GM12878 (cell line): Measurements from ENCODE around the gene SPA17. TPM values are rescaled to one million over a fixed set of nuclear protein-coding genes. Genes with fewer than 3 reads are reported as not detected.

Experiments
- CHD1 ChIP-seq: IDR thresholded peaks from 2 replicates; pipeline ENCODE4 v1.6.1; 2012; ENCODE audit warnings: low read depth, low read length, improper control_type of control experiment
- EED ChIP-seq: sonication (generic); IDR thresholded peaks from 2 replicates; pipeline ENCODE4 v1.6.1; 2016; ENCODE audit warnings: antibody characterized with exemption, low read depth
- ETV6 ChIP-seq, 2 experiments: fragments of 450-650 bp in 1 of 2; IDR thresholded peaks in 1 of 2; conservative IDR thresholded peaks in 1 of 2; 2 replicates each; pipeline ENCODE4 v1.6.1; 2014; ENCODE audit warnings: antibody characterized with exemption in 1 of 2, borderline replicate concordance in 1 of 2, low read depth in 1 of 2, mild to moderate bottlenecking in 1 of 2, moderate library complexity in 1 of 2
- GATAD2B ChIP-seq: fragments of 450-650 bp; conservative IDR thresholded peaks from 2 replicates; pipeline ENCODE4 v1.6.1; 2017; ENCODE audit warnings: low read depth, mild to moderate bottlenecking, moderate library complexity
- IKZF2 ChIP-seq, 2 experiments: fragments of 450-650 bp; IDR thresholded peaks; 2 replicates each; pipeline ENCODE4 v1.6.1; 2017; ENCODE audit warnings: mild to moderate bottlenecking in 2 of 2, moderate library complexity in 2 of 2
- JUND ChIP-seq: IDR thresholded peaks from 2 replicates; pipeline ENCODE4 v1.6.1; 2012; ENCODE audit warnings: low read depth, mild to moderate bottlenecking, low read length, improper control_type of control experiment, moderate library complexity
- KAT2A ChIP-seq: conservative IDR thresholded peaks from 2 replicates; pipeline ENCODE4 v1.6.1; 2011; ENCODE audit warnings: low read depth, low read length; ENCODE audit not compliant: control insufficient read depth
- MTA2 ChIP-seq: fragments of 450-650 bp; IDR thresholded peaks from 2 replicates; pipeline ENCODE4 v1.6.1; 2016; ENCODE audit warnings: low read depth, mild to moderate bottlenecking, moderate library complexity
- NKRF ChIP-seq: fragments of 450-650 bp; conservative IDR thresholded peaks from 2 replicates; pipeline ENCODE4 v1.6.1; 2017; ENCODE audit warnings: mild to moderate bottlenecking, moderate library complexity
- NR2C2 ChIP-seq: IDR thresholded peaks from 2 replicates; pipeline ENCODE4 v1.6.1; 2011; ENCODE audit warnings: borderline replicate concordance, low read depth; ENCODE audit not compliant: control insufficient read depth, insufficient read length
- NR2F1 ChIP-seq: fragments of 450-650 bp; conservative IDR thresholded peaks from 2 replicates; pipeline ENCODE4 v1.6.1; 2017; ENCODE audit warnings: mild to moderate bottlenecking
- PKNOX1 ChIP-seq: fragments of 450-650 bp; IDR thresholded peaks from 2 replicates; pipeline ENCODE4 v1.6.1; 2016; ENCODE audit warnings: mild to moderate bottlenecking
- POLR2AphosphoS2 ChIP-seq: IDR thresholded peaks from 2 replicates; pipeline ENCODE4 v1.6.1; 2011; ENCODE audit warnings: low read depth, mild to moderate bottlenecking, low read length, improper control_type of control experiment, moderate library complexity
- RAD21 ChIP-seq: IDR thresholded peaks from 2 replicates; pipeline ENCODE4 v1.6.1; 2011; ENCODE audit warnings: mild to moderate bottlenecking, low read depth, low read length, moderate library complexity; ENCODE audit not compliant: insufficient read depth
- SIN3A ChIP-seq: IDR thresholded peaks from 2 replicates; pipeline ENCODE4 v1.6.1; 2012; ENCODE audit warnings: low read depth, low read length, improper control_type of control experiment
- STAT1 ChIP-seq: fragments of 450-650 bp; conservative IDR thresholded peaks from 2 replicates; pipeline ENCODE4 v1.6.1; 2014; ENCODE audit warnings: antibody characterized with exemption, mild to moderate bottlenecking
- ZNF207 ChIP-seq: fragments of 450-650 bp; IDR thresholded peaks from 2 replicates; pipeline ENCODE4 v1.6.1; 2014; ENCODE audit warnings: antibody characterized with exemption, mild to moderate bottlenecking, borderline replicate concordance
- ZNF24 ChIP-seq: fragments of 450-650 bp; IDR thresholded peaks from 2 replicates; pipeline ENCODE4 v1.6.1; 2017; ENCODE audit warnings: antibody characterized with exemption, mild to moderate bottlenecking
- polyA plus RNA-seq, 11 experiments: library from polyadenylated mRNA; depleted of rRNA in 4 of 11; unstranded in 6 of 11; stranded (reverse) in 5 of 11; fragments of >200 nt; fragmentation: Nextera tagmentation in 4 of 11; fragmentation: Illumina TruSeq in 1 of 11; extraction: Ambion mirVana in 4 of 11; extraction: Trizol in 1 of 11; gene quantifications; 1 replicate in 1 of 11; 2 replicates in 10 of 11; pipeline versions ENCODE4 v1.2.1 to v1.2.3, GENCODE V29; 2011 to 2016; ENCODE audit warnings: inconsistent platforms in 2 of 11, missing spikeins in 2 of 11, low read depth in 1 of 11
- total RNA-seq, 4 experiments: library from RNA; depleted of rRNA in 3 of 4; stranded (reverse); fragments of >200 nt in 3 of 4; fragmentation: Illumina TruSeq in 1 of 4; extraction: Trizol in 1 of 4; gene quantifications; 2 replicates each; pipeline versions ENCODE4 v1.2.1 to v1.2.3, GENCODE V29; 2013 to 2021
- TF ChIP-seq, protein P1 (sequence below): IDR thresholded peaks from 2 replicates; pipeline ENCODE4 v1.6.1; 2011; ENCODE audit warnings: mild to moderate bottlenecking, low read depth, low read length, moderate library complexity; ENCODE audit not compliant: insufficient replicate concordance

Gene SPA17
- total and polyA plus RNA-seq, 10 of the 15 experiments (the other 5 are each of a cell fraction or from before 2014, with no cell fraction given) = 2.9 to 13.2 (median 8.5) TPM

DNA sequence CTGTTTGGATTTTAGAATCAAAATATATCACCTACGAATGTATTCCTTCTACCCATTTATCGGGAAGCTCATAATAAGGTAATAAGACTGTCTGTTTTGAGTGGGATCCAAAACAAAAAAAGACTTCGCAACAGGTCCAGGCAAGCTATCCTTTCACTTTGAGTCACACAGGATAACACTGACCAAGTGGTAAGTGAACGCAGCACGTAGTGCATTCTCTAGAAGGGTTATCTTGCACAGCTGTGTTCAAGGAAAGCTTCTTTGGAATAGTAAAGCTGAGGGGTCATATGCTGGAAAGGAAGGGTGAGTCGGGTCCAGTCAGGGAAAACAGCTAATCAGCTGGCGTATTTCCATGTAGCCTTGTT, 43.7 kb downstream of the SPA17 start (continued):
- TF ChIP-seq PKNOX1 (no peak), IKZF2 (IDR thresholded peaks at IDR 0.05) (peak; percentile 33 to 74; a peak in 3 of 4 replicates), ETV6 (conservative IDR thresholded peaks at IDR 0.05 in 1 of 2, IDR thresholded peaks at IDR 0.05 in 1 of 2; ENCODE audit: borderline replicate concordance in 1 of 2, low read depth in 1 of 2) (no peak), POLR2AphosphoS2 (no peak), NR2C2 (no peak), GATAD2B (no peak), EED (no peak), NR2F1 (no peak), ZNF207 (no peak), ZNF24 (no peak), RAD21 (no peak), SIN3A (no peak), JUND (peak; percentile 70; the same call in 1 of the 2 replicates), MTA2 (peak; percentile 55), NKRF (no peak), CHD1 (peak; percentile 68; the same call in 1 of the 2 replicates), KAT2A (no peak), STAT1 (no peak)
- TF ChIP-seq, protein P1, sequence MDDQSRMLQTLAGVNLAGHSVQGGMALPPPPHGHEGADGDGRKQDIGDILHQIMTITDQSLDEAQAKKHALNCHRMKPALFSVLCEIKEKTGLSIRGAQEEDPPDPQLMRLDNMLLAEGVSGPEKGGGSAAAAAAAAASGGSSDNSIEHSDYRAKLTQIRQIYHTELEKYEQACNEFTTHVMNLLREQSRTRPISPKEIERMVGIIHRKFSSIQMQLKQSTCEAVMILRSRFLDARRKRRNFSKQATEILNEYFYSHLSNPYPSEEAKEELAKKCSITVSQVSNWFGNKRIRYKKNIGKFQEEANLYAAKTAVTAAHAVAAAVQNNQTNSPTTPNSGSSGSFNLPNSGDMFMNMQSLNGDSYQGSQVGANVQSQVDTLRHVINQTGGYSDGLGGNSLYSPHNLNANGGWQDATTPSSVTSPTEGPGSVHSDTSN = no peak
